ENCODE measurements around the gene PNRC1.
A peak's percentile ranks its signal among the peaks of the same experiment; 100 is the strongest.
"Not testable (repeated sequence)": the region's sequence is repeated elsewhere in the genome, so short reads cannot be mapped to it uniquely, and the experiment has no call there.

The PNRC1 gene

GRCh38 chr6:89116702-89117101, 36.2 kb downstream of the PNRC1 start:
- no peak for DNase-seq

DNA sequence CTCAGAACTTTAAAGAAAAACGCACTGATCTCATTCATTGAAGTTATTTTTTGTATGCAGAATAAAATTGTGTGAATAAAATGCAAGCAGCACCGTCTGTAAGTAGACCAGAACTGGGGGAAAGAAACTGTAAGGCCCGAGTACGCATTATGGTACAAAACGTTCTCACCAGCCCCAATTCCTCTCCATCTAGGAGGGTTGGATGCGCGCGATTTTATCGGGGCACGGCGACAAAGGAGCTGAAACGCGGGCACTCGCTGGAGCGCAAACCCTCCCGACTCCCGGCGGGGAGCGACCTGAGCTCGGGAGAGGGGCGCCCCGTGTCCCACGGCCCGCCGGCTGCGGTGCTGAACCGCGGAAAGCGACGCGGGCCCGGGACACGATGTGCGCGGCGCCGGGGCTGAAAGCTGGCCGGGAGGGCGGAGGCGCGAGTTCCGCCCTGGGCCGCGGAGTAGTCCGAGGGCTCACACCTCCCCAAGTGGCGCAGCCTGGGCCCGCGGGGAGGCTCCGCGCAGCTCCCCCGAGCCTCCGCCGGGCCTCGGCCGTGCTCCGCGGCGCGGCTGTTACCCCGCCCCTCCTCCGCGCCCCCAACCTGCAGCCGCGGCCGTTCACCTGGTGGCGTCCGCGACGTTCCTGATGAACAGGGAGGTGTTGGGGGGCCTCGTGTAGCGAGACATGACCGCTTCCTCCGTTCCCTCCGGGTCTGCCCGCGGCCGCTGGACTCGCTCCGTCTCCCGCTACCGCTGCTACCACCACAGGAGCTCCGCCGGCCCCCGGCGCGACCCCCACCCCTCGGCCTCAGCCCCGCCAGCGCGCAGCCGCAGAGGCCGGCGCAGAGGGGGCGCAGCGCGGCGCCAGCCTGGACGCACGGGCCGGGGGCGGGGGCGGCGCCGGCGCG, 36.9 kb downstream of the PNRC1 start, which contains the start of gene SRSF12:
Gene SRSF12 (minus strand): TSS at position 861 of the 898 bp plus-strand sequence. CDS start 184 bp downstream, at position 677.
- peak; percentile 25 for DNase-seq

- no peak for DNase-seq
Measured at GRCh38 chr6:89118931-89119330, 38.4 kb downstream of the PNRC1 start.

GRCh38 chr6:89120371-89120770, 39.8 kb downstream of the PNRC1 start:
- no peak for DNase-seq

- no peak for DNase-seq
Measured at GRCh38 chr6:89121934-89122333, 41.4 kb downstream of the PNRC1 start.

GRCh38 chr6:89122625-89123024, 42.1 kb downstream of the PNRC1 start:
- DNase-seq: no peak

GRCh38 chr6:89128256-89128671, 47.7 kb downstream of the PNRC1 start:
- not testable (repeated sequence) for DNase-seq

DNA sequence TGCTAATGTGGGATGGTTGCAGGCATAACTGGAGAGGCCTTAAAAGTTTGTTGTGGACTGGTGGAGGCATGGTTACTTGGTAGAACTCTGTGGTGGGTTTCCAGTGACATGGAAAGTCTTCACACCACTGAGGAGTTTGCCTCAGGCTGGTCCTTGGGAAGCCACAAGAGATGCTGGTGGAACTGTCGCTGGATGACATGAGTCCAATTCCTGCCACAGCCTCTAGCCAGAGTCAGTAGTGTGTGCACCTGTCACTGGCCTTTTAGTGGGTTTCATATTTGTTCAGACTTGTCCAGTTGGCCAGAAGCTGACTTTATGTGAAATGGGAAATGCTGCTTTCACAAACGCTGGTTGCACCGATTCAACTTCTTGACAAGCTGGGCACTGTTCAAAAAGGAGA, 51.0 kb downstream of the PNRC1 start:
- DNase-seq: no peak

- DNase-seq: no peak
Measured at GRCh38 chr6:89132057-89132456, 51.5 kb downstream of the PNRC1 start.

GRCh38 chr6:89133981-89134380, 53.4 kb downstream of the PNRC1 start:
- no peak for DNase-seq

DNA sequence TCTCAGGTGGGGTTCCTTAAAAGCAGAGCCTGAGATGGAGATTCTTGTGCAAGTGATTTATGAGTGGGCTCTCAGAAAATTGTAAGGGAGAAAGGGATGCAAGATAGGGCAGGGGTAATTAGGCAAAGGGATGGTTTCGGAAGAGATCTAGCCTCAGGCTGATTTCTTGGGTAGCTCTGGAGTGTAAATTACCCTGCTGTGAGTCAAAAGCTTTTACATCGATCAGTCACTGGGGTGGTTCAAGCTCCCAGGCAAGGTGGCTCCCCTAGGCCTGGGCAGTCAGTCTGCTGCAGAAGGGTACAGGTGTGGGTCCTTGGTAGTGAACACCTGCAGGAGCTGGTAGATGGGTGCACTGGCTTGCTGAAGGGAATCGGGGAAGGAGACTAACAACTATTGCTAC, 54.2 kb downstream of the PNRC1 start:
- no peak for DNase-seq
